GM21423 (cell line): Measurements from ENCODE around the gene MNX1.

Experiments used
- ATAC-seq: cut with Tn5 transposase; IDR thresholded peaks from one replicate; pipeline ENCODE4 v1.9.1; 2021; ENCODE audit warnings: mild to moderate bottlenecking, moderate library complexity; ENCODE audit not compliant: unreplicated experiment

MNX1 gene

GRCh38 chr7:157033483-157034473 lies 23.3 kb upstream of the MNX1 start:
- no peak for ATAC-seq

- no peak for ATAC-seq
Observed at GRCh38 chr7:157032644-157033482, 22.4 kb upstream of the MNX1 start.

- no peak for ATAC-seq
Observed at GRCh38 chr7:157032128-157032527, 21.7 kb upstream of the MNX1 start.

GRCh38 chr7:157028199-157028903 lies 17.9 kb upstream of the MNX1 start:
- ATAC-seq = no peak

- no peak for ATAC-seq
Observed at GRCh38 chr7:157027568-157028198, 17.2 kb upstream of the MNX1 start.

- ATAC-seq = no peak
Observed at GRCh38 chr7:157024716-157025115, 14.3 kb upstream of the MNX1 start.

GRCh38 chr7:157023589-157023905 lies 13.1 kb upstream of the MNX1 start:
- no peak for ATAC-seq

GRCh38 chr7:157022681-157023588 lies 12.5 kb upstream of the MNX1 start:
- ATAC-seq = no peak

GRCh38 chr7:157021871-157022680 lies 11.6 kb upstream of the MNX1 start:
- no peak for ATAC-seq

GRCh38 chr7:157021071-157021870 lies 10.8 kb upstream of the MNX1 start:
- ATAC-seq = no peak

GRCh38 chr7:157020514-157021070 lies 10.1 kb upstream of the MNX1 start:
- ATAC-seq = no peak

GRCh38 chr7:157019718-157020451 lies 9.4 kb upstream of the MNX1 start:
- ATAC-seq = no peak

GRCh38 chr7:157018997-157019608 lies 8.6 kb upstream of the MNX1 start:
- no peak for ATAC-seq

GRCh38 chr7:157018328-157018996 lies 8.0 kb upstream of the MNX1 start:
- no peak for ATAC-seq

- ATAC-seq = no peak
Observed at GRCh38 chr7:157017603-157018327, 7.3 kb upstream of the MNX1 start.
